GM18517 (cell line): ENCODE measurements around the gene EPSTI1.
"Not testable (repeated sequence)": the region's sequence is repeated elsewhere in the genome, so short reads cannot be mapped to it uniquely, and the experiment has no call there.

Experiments used
- ATAC-seq: cut with Tn5 transposase; IDR thresholded peaks from one replicate; pipeline ENCODE4 v1.9.1; 2021; ENCODE audit warnings: mild to moderate bottlenecking, moderate library complexity; ENCODE audit not compliant: unreplicated experiment

Gene EPSTI1

DNA sequence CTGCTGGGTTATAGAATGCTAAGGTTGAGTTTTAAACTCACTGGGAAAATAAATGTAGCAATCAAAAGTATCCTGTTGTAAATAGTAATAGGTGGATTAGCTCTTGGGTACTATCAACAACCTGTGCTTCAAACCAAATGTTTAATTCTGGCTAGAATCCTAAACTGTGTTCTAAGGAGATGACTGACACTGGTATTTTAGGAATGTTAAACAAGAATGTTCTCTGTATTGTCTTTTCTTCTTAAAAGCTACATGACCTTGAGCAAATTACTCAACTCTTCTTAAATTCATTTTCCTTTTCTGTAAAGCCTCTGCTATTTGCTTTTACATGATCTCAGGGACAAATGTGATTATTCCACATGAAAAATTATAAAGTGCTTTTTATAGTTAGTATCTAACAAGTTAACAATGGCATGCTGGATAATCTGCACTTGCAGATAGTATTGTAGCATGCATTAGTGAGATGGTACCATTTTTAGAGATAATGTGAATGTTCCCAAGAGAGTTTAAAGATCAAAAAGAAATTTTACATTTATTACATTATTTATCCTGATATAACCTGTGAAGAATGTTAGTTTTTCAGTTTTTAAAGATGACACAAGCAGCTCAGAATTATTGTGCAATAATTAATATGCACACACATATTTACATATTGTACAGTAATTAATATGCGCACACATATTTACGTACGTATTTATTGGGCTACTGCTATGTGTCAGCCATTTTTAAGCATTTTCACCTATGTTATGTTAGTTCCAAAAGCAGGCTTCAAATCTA, 13.6 kb upstream of the EPSTI1 start:
- no peak for ATAC-seq

DNA sequence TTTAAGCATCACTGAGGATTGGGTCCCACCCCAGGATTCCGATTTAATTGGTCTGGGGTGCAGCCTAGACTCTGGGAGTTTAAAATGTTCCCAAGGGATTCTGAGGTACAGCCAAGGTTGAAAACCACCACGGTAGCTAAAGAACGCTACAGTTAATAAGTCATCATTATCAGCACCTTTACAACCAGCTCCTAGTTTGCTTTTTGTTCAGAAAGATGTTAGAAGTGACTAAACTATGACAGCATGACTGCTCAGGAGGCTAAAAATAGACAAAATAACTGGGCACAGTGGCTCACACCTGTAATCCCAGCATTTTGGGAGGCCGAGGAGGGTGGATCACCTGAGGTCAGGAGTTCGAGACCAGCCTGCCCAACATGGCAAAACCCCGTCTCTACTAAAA, 11.7 kb upstream of the EPSTI1 start:
- ATAC-seq, result no peak

DNA sequence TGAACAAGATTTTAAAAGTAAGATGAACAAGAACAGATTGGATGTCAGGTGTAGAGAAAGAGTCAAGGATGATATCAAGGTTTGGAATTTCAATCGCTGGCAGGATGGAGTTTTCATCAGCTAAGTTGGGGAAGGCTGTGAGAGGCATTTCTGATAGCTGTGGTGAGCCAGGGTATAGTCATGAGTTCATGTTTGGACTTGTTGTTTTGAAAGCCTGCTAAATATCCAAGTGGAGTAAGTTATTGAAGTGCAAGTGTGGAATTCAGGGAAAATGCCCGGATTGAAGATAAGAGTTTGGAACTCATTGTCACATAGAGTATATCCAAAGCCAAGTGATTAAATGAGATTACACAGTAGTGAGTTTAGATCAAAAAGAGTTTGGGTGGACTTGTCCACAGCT, 11.0 kb upstream of the EPSTI1 start:
- ATAC-seq, result no peak

DNA sequence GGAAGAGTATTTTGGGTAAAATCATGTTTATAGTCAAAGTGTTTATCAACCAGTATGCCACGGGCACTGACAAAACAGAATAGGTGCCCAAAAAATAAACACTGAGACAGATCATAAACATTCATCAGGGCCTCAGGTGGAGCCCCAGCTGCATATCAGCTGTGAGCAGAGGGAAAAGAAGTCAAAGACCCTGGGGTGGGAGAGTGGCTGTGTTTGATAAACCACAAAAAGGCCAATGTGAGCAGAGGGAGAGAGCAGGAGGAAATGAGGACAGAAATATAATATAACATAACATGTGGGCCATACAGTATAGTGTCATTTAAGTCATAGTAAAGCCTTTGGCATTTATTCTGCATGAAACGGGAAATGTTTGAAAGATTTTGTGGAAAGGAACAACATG, 10.0 kb upstream of the EPSTI1 start:
- ATAC-seq, result no peak

DNA sequence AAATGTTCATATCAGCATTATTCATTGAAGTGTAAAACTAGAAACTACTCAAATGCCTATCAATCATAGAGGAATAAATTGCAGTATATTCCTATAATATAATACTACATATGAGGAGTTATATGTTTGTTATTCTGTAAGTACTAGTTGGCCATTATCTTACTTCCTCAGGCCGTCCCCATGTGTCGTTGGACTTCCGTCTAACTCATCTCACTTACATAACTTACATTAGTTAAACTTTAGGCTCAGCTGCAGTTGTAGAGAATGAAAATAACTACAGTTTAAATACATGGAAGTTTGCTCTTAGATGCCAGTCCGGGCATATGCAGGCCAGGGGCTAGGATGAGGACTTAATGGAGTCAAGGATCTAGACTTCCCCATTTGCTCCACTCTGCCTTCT, 8.6 kb upstream of the EPSTI1 start:
- no peak for ATAC-seq

DNA sequence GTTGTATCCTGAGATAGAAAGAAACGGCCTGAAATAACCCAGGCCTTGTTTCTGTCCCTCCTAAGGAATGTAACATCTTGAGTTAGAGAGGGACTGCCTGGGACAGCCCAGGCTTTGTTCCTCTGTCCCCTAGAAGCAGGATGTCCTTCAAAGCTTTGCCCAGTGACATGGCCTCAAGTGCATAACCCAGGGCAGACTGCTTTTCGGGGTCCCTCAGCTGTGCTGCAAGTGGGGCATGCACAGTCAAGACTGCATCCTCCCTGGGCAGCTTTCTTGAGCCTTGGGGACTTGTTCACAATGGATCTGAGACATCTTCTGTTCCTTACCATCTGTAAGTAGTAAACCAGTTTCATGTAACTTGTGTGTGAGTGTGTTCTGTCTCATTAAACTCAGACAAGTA, 7.5 kb upstream of the EPSTI1 start:
- ATAC-seq, result no peak

DNA sequence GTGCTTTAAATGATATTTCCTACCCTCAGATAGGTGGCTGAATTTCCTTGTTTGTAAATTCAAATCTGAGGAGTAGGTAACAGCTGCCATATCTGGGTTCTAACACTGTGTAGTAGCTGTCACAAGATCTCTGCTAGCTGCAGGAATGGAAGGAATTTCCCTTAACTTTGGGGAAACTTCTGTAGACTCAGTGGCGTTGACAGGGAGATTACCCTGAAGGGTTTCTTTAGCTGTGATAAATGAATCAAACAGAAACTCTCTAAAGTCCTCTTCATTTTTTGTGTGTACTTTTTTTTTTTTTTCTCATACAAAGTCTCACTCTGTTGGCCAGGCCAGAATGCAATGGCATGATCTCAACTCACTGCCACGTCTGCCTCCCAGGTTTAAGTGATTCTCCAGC, 5.3 kb upstream of the EPSTI1 start:
- no peak for ATAC-seq

DNA sequence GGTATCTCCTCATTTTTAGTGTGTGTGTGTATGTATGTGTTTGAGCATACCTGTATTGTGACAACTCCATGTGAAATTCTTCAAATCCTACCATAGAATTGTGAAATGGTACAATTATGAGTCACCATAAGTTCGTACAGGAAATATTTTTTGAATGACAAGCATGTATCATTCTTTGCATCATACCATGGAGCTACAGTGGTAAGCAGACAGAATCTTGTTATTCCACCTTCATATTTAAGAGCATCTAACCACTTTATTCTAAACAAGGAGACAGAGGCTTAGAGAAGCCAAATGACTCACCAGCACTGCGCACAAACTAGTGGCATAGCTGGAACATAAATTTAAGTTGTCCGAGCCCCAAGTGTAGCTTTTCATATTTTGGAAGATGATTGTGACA, 4.5 kb upstream of the EPSTI1 start:
- ATAC-seq, result no peak

DNA sequence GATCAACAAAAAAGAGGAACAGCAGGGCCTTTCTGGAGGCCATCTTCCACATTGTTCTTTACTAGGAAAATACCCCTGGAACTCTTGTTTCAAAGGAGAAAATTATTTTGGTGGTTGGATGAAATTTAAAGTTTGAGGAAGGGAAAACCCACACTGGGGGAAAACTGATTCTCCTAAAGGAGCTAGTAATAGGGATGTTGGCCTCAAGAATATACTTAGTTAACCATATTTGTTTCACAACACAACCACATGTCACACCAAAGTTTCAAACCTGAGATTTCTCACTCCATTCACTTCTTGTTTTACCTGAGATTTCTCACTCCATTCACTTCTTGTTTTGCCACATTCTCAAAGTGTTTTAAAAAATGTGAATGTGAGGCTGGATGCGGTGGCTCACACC, 2.8 kb upstream of the EPSTI1 start:
- ATAC-seq, result no peak

DNA sequence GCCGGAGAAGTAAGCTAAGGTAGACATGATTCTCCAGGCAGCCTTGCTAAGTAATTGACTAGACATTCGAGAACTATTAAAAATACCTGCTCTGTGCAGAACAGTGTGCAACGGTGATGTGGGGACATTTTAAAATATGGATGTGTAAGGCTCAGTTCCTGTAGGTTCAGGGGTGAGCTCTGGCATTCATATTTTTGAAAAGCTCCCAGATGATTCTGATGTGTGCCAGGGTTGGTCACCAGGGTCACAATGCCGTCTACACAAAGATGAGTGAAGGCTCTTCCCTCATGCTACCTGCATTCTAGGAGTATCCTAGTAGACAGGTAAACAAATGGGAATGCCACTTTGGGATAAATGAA, 702 bp upstream of the EPSTI1 start:
- ATAC-seq, result no peak

DNA sequence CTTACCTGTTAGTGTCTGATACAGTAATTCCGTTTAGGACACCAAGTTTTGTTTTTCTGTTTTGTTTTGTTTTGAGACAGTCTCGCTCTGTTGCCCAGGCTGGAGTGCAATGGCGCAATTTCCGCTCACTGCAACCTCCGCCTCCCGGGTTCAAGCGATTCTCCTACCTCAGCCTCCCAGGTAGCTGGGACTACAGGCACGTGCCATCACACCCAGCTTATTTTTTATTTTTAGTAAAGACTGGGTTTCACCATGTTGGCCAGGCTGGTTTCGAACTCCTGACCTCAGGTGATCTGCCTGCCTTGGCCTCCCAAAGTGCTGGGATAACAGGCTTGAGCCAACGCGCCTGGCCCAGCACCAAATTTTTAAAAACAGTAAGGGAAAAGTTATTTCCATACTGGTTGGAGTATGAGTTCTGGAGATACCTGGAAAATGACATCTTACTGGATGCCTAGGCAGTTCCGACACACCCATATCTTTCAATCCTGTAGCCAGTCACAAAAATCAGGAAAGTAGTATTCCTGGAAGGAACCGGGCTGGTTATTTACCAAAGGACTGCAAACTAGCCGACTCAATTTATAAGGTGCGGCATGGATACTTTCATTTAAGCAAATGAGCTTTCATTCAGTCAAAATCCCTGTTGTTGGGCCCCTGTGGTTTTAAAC, 676 bp downstream of the EPSTI1 start:
- not testable (repeated sequence) for ATAC-seq

DNA sequence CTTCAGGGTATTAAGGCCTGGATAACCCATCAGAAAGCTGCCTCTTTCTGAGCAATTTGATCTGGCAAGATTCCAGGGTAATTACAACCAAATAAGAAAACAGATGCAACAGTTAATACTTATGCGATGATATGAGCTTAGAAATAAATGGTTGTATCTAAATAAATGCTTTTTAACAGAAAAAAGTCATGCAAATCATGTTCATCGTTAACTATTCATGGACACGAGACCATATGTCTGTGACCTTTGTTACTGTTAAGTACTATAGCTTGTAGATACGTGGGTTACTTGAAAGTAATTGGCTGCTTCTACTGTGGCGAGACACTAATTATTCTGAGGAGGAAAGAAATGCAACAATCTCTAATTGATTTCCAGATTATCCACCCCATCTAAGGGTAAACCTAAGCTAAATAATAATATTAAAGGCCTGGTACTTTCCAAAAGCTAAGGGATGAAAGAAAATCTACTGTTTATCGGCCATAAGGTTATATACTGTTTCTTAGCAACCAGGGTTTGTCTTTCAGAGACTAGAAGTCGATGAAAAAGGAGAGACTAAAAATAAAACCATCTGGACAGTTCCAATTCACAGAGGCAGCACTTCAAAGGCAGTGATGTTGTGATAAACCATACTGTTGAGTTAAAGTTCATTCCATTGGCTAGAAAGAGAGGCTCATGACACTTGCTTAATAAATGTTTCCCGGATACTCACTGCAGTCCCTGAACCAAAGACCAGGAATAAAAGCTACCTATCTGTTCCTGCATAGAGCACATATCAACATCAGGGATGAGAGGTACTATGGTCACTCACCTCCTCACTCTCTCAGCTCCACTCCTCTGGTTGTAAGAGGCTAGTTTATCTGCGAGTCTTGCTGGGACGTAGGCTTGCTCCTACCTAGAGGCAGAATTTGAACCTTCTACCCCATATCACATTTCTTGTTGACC, 1.5 kb downstream of the EPSTI1 start:
- no peak for ATAC-seq

DNA sequence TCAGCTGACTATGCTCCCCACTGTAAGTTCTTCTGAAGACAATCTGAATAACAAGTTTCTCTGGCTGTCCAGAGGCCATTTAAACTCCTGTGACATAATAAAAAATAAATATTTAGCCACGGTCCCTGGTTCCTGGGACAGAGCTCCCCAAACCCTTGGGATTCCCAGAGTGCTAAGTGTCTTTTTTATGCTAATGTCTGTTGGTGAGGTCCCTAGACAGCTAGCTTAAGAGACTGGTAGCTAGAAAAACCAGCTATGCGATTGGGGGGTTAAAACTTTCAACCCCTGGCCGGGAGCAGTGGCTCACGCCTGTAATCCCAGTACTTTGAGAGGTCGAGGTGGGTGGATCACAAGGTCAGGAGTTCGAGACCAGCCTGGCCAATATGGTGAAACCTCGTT, 5.9 kb downstream of the EPSTI1 start:
- ATAC-seq, result no peak

DNA sequence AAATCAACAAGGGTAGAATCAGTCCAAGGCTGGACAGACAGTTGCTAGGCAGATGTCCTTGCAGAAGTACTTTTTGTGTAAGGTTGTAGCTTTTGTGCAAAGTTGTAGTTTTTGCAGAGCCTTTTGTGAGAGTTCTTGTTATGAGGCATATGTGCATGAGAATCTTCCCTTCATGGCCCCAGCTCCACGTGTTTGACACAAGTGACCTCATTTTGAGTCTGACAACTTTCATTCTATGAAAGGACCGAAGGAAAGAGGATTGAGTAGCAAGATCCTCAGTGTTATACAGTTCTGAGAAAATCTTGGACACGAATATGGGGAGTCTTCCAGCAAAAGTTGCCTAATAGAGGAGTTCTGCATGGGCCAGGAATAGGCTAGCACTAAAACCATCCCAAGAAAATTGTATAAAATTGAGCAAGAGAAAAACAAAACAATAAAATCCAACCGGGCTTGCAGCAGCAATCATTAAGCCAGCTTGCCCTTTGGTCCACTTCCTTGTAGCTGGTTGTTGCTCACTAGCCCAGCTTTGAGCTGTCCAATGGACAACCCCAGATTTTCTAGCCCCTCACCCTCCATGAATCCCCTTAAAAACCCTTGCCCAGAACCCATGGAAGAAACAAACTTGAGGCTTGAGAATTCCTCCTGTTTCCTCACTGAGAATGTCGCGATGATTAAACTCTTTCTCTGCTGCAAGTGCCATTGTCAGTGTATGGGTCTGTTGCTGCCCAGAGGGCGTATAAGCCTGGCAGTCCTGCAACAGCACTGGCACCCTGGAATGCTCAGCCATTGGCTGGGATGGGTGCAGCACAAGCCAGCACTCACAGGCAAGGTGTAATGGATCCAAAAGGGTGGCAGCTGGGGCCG, 6.5 kb downstream of the EPSTI1 start:
- ATAC-seq, result no peak

DNA sequence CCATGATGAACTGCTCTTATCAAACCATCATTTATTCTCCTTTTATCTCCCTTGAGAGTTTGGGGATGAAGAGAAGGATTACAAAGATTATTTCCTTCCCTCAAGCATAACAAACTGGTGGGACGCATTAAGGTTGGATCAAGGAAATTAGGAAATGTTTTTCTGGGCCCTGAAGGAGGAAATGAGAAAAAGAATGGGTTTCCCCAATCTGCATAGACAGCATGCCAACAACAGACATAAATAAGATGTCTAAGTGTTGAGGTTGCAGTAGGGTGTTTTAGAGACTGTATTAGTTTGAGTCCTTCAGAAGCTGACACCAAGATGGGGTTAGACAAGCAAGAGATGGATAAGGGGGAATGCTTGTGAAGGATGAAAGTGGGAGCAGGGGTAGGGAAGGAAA, 7.3 kb downstream of the EPSTI1 start:
- no peak for ATAC-seq

DNA sequence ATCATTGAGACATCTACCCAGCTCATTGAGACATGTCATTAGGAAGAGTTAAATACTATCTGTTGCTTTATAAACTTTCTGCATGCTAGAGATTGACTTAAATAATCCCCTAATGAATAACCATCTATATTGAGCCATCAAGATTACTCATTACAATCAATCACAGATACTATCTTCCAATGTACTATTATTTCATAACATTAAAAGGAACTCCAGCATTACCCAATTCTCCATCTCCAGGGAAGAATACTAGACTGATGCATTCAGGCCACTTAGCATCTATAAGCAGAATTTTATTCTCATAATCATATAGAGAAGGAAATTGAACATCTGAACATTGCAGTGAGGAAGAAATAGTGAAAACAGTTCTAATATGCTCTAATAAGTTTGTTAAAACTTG, 8.0 kb downstream of the EPSTI1 start:
- no peak for ATAC-seq

DNA sequence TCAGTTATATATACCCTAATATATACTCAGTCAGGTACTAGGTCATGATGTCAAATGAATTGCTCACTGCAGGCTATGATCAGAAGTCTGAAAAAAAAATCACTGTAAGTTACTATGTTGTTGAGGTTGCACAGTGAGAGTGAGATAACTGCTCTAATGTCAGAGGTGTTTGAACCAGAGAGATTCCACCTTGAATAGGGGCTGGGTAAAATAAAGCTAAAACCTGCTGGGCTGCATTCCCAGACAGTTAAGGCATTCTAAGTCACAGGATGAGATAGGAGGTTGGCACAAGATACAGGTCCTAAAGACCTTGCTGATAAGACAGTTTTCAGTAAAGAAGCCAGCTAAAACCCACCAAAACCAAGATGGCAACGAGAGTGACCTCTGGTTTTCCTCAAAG, 10.2 kb downstream of the EPSTI1 start:
- no peak for ATAC-seq

DNA sequence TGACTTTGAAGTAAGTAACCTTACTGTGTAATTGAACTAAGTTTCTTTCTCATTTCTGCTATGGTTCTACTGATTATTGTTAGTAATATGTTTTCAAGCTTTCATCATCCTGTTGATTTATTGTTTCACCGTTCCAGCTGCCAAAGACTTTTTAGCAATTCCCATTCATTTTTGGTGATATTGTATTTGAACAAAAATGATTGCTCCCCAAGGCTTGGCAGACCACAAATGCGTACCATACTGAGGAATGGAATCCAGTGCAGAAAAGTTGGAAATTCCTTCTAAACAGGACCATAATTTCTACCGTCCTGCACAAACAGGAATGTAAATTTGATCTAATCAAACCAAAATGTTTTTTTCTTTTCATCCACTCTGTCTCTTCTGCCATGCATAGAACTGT, 10.7 kb downstream of the EPSTI1 start:
- no peak for ATAC-seq

DNA sequence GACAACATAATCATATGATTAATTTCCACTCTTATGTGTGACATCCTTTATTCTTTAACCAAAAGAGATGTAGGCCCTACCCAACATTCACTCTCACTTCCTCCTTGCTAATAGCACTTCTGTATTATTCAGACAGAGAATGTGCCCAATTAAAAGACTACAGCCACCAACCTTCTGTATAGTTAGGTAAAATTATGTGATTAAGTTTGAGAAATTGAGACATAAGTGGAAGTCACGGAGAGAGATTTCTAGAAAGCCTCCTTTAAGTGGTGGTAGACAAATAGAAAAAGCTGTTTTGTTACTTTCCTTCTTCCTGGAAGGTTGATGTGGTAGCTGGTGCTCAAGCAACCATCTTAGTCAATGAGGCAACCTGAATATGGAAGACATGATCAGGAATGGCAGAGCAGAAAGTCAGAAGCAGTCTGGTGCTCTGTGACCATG, 14.8 kb downstream of the EPSTI1 start:
- no peak for ATAC-seq

DNA sequence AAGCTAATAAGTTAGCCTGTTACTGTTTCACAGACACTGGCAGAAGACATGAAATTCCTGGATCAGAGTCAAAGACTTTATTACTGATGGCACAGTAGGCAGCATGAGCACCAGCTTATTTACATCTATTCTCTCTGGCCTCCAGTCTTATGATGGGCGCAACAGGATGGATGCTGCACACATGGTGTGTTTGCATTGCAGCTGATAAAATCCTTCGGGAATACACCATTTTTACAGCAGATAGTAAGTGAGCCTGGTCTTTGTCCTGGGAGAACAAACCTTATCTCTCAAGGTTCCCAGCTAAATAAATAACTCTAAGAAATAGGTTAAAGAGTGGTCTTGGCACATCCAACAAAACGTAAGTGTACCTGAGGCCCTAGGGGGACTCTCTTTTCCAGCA, 16.0 kb downstream of the EPSTI1 start:
- ATAC-seq, result no peak

DNA sequence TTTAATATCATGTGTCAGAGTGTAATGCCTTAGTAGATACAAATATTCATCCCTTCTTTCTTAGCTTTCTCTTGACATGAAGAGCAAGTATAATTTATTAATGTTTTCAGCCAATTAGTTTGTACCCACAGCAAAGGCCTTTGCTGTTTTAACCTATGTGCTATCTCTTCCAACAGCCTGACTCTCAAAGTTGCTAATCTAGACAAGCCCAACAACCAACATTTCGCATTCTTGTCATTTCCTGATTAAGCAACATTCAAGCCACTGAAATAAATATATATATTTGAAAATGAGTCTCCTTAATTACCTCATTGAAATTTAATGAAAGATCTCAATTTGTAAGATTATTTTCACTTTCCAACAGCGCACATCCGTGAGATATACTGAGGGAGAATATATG, 18.5 kb downstream of the EPSTI1 start:
- no peak for ATAC-seq
